Kidney epithelial cell (primary cell): ENCODE measurements around the gene PPBP. TPM values are rescaled to one million over a fixed set of nuclear protein-coding genes. Genes with fewer than 3 reads are reported as not detected.

Experiments used
- DNase-seq: peaks from one replicate; pipeline ENCODE4 v3.0.0-alpha.2; 2010; ENCODE audit warnings: low read depth
- H3K27me3 ChIP-seq: 2 replicates; pipeline ENCODE4 v1.6.0; 2011; ENCODE audit warnings: low read length; ENCODE audit not compliant: control insufficient read depth, insufficient read depth
- H3K36me3 ChIP-seq: 2 replicates; pipeline ENCODE4 v1.5.1; 2011; ENCODE audit warnings: low read length; ENCODE audit not compliant: control insufficient read depth, insufficient read depth
- H3K4me3 ChIP-seq: 2 replicates; pipeline ENCODE4 v1.5.1; 2011; ENCODE audit warnings: low read depth, mild to moderate bottlenecking, control low read depth, low read length
- total RNA-seq: library from RNA; depleted of rRNA; stranded (reverse); fragments of >200 nt; gene quantifications from 2 replicates; pipeline ENCODE4 v1.2.3, GENCODE V29; 2015
- TF ChIP-seq, protein P1 (sequence below): IDR thresholded peaks from 2 replicates; pipeline ENCODE4 v1.5.1; 2011; ENCODE audit warnings: mild to moderate bottlenecking, moderate library complexity, low read length, control low read depth, inconsistent platforms; ENCODE audit not compliant: insufficient read depth, poor library complexity, severe bottlenecking

PPBP gene
- total RNA-seq, 1 donor from 2014 or later: not detected

- TF ChIP-seq, protein P1, sequence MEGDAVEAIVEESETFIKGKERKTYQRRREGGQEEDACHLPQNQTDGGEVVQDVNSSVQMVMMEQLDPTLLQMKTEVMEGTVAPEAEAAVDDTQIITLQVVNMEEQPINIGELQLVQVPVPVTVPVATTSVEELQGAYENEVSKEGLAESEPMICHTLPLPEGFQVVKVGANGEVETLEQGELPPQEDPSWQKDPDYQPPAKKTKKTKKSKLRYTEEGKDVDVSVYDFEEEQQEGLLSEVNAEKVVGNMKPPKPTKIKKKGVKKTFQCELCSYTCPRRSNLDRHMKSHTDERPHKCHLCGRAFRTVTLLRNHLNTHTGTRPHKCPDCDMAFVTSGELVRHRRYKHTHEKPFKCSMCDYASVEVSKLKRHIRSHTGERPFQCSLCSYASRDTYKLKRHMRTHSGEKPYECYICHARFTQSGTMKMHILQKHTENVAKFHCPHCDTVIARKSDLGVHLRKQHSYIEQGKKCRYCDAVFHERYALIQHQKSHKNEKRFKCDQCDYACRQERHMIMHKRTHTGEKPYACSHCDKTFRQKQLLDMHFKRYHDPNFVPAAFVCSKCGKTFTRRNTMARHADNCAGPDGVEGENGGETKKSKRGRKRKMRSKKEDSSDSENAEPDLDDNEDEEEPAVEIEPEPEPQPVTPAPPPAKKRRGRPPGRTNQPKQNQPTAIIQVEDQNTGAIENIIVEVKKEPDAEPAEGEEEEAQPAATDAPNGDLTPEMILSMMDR: no peak
- H3K27me3 ChIP-seq: no peaks in the 10 kb centered on the region
- H3K36me3 ChIP-seq: no peaks in the 10 kb centered on the region
- H3K4me3 ChIP-seq: no peak overlapping the region
- DNase-seq: no peak
Observed at GRCh38 chr4:73992050-73992449, 4.1 kb upstream of the PPBP start.

DNA sequence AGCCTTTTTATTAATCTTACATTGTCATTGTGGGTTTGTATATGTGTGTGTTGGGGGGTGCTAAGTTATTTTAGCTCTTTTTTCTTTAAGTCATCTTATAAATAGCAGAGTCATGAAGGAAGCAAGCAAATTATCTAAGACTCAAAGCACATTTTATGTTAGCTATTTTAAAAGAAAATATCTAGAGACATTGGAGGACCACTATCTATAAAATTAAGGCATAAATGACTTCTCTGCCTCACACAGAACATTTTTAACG lies 3.7 kb upstream of the PPBP start:
- no peak for DNase-seq
- no peaks in the 10 kb centered on the region for H3K36me3 ChIP-seq

GRCh38 chr4:73990988-73991741 lies 3.2 kb upstream of the PPBP start:
- DNase-seq: no peak
- no peak overlapping the region for H3K4me3 ChIP-seq
- TF ChIP-seq, protein P1: no peak
- no peaks in the 10 kb centered on the region for H3K27me3 ChIP-seq
- no peaks in the 10 kb centered on the region for H3K36me3 ChIP-seq

More for the DNA sequence above, 3.7 kb upstream of the PPBP start:
- Histone ChIP-seq H3K4me3 (no peak overlapping the region), H3K27me3 (no peaks in the 10 kb centered on the region)
- TF ChIP-seq, protein P1: no peak

GRCh38 chr4:73989928-73990327 lies 1.9 kb upstream of the PPBP start:
- DNase-seq: no peak
- Histone ChIP-seq H3K4me3 (no peak overlapping the region), H3K27me3 (no peaks in the 10 kb centered on the region), H3K36me3 (no peaks in the 10 kb centered on the region)
- TF ChIP-seq, protein P1: no peak

DNA sequence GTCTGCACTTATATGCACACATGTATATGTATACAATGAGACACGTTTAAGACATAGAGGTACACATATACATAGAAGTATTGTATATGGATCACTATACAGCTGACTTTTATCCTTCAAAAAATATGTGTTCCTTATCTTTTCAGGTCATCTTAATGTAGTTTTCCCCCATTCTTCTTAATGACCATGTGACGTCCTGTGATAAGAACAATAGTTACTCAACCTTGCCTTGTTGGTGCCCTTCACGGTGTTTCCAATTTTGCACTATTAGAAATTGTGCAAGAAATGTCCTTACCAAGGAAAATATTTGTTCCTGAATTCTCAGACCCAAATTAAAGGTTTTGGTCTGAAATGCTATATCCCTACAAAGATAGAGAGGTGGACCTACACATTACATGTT lies 1.0 kb upstream of the PPBP start:
- DNase-seq: no peak
- H3K36me3 ChIP-seq: no peaks in the 10 kb centered on the region
- no peaks in the 10 kb centered on the region for H3K27me3 ChIP-seq
- TF ChIP-seq, protein P1: no peak
- no peak overlapping the region for H3K4me3 ChIP-seq

DNA sequence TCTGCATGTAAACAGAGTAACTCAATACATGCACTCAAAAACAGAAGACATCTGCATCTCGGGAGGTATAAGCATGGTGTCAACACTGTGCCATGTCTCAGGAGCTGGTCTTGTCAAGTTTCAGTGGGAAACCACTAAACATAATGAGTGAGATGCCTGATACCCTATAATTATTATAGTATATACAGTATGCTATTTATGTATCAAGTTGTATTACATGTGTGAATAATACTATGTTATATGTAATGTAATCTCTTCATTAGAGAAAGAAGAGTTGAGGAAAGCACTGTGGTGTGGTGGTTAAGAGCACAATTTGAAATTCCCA lies 2.5 kb downstream of the PPBP start:
- TF ChIP-seq, protein P1: no peak
- no peaks in the 10 kb centered on the region for H3K36me3 ChIP-seq

More for the DNA sequence above, 2.5 kb downstream of the PPBP start:
- DNase-seq: no peak
- H3K4me3 ChIP-seq: no peak overlapping the region
- no peaks in the 10 kb centered on the region for H3K27me3 ChIP-seq
